GM20000 (cell line): Measurements from ENCODE around the gene SIL1.

ENCODE experiments used
- DNase-seq: peaks from one replicate; pipeline ENCODE4 v3.0.0; 2012; ENCODE audit warnings: low spot score
- CTCF ChIP-seq: IDR thresholded peaks from 2 replicates; pipeline ENCODE4 v1.5.1; 2012; ENCODE audit warnings: mild to moderate bottlenecking, control low read depth; ENCODE audit errors: extremely low read depth, missing control alignments

The SIL1 gene

GRCh38 chr5:139188558-139189270, 9.5 kb downstream of the SIL1 start:
- no peak for DNase-seq
- no peak for TF ChIP-seq CTCF

- TF ChIP-seq CTCF, result no peak
- DNase-seq, result no peak
Measured at GRCh38 chr5:139186752-139187326, 11.3 kb downstream of the SIL1 start.

GRCh38 chr5:139186261-139186660, 11.9 kb downstream of the SIL1 start:
- no peak for DNase-seq
- TF ChIP-seq CTCF, result no peak

- no peak for TF ChIP-seq CTCF
- no peak for DNase-seq
Measured at GRCh38 chr5:139185589-139185988, 12.6 kb downstream of the SIL1 start.

GRCh38 chr5:139183502-139183901, 14.7 kb downstream of the SIL1 start:
- TF ChIP-seq CTCF, result no peak
- no peak for DNase-seq

- DNase-seq, result no peak
- no peak for TF ChIP-seq CTCF
Measured at GRCh38 chr5:139182528-139183296, 15.5 kb downstream of the SIL1 start.

- no peak for TF ChIP-seq CTCF
- no peak for DNase-seq
Measured at GRCh38 chr5:139181835-139182452, 16.2 kb downstream of the SIL1 start.
